Peyer's patch (tissue), 4 donors: ENCODE results near the gene RASD1. TPM values are rescaled to one million over a fixed set of nuclear protein-coding genes. Genes with fewer than 3 reads are reported as not detected.
"Not testable (repeated sequence)": the region's sequence is repeated elsewhere in the genome, so short reads cannot be mapped to it uniquely, and the experiment has no call there.

ENCODE experiments used
- DNase-seq, 3 donors: peaks; one replicate each; pipeline ENCODE4 v3.0.0-alpha.2; 2017 to 2019
- H3K27ac ChIP-seq, 4 donors: fragments of 200-600 bp; sonication (generic); one replicate each; pipeline ENCODE4 v1.5.1; 2016 to 2019
- H3K27me3 ChIP-seq, 2 donors: fragments of 200-600 bp; sonication (generic); one replicate each; pipeline ENCODE4 v1.5.1; 2019
- H3K36me3 ChIP-seq, 3 donors: fragments of 200-600 bp; sonication (generic); one replicate each; pipeline ENCODE4 v1.5.1; 2016 to 2019
- H3K4me1 ChIP-seq, 4 donors: fragments of 200-600 bp; sonication (generic); one replicate each; pipeline ENCODE4 v1.5.1; 2016 to 2019
- H3K4me3 ChIP-seq, 4 donors: fragments of 200-600 bp; sonication (generic); 1 replicate in 3 of 4; 2 replicates in 1 of 4; pipeline ENCODE4 v1.5.1; 2016 to 2019; ENCODE audit warnings: mild to moderate bottlenecking in 1 of 4
- H3K9me3 ChIP-seq, 4 donors: fragments of 200-600 bp; sonication (generic); one replicate each; pipeline ENCODE4 v1.5.1; 2016 to 2019; ENCODE audit warnings: mild to moderate bottlenecking in 1 of 4
- CTCF ChIP-seq, 6 experiments: fragments of 450-650 bp in 4 of 6; fragments of 200-600 bp in 2 of 6; sonication (generic) in 1 of 6; IDR thresholded peaks; one replicate each; pipeline ENCODE4 v1.5.1; 2017 to 2019; ENCODE audit warnings: antibody characterized with exemption in 6 of 6, mild to moderate bottlenecking in 3 of 6, moderate library complexity in 1 of 6
- POLR2A ChIP-seq, 2 donors: fragments of 450-650 bp; IDR thresholded peaks; one replicate each; pipeline ENCODE4 v1.5.1; 2017; ENCODE audit warnings: antibody characterized with exemption in 2 of 2, mild to moderate bottlenecking in 2 of 2, moderate library complexity in 2 of 2
- total RNA-seq, 4 donors: library from RNA; depleted of rRNA; stranded (reverse); fragments of >200 nt; gene quantifications; one replicate each; pipeline ENCODE4 v1.1.0, GENCODE V29; 2016

The RASD1 gene
- total RNA-seq, 4 donors from 2014 or later, result 15.0 to 32.2 (median 25.1) TPM

- Histone ChIP-seq H3K27ac (peak overlapping the region in 1 of 4 donors; percentile 30), H3K4me1 (peaks cover 0 to 7% (median 0%) of the 10 kb centered on the region in 4 donors), H3K9me3 (no peaks in the 10 kb centered on the region), H3K4me3 (no peak overlapping the region), H3K27me3 (no peaks in the 10 kb centered on the region), H3K36me3 (no peaks in the 10 kb centered on the region)
- TF ChIP-seq CTCF (IDR thresholded peaks at IDR 0.05), result no peak
- peak in 2 of 3 donors; percentile 68 to 76 for DNase-seq
Observed at GRCh38 chr17:17467720-17468119, 28.5 kb downstream of the RASD1 start.

- Histone ChIP-seq H3K4me3 (no peak overlapping the region), H3K9me3 (no peaks in the 10 kb centered on the region), H3K4me1 (peaks cover 0 to 7% (median 0%) of the 10 kb centered on the region in 4 donors), H3K36me3 (no peaks in the 10 kb centered on the region), H3K27me3 (no peaks in the 10 kb centered on the region), H3K27ac (no peak overlapping the region)
- TF ChIP-seq POLR2A (IDR thresholded peaks at IDR 0.05) (no peak), CTCF (IDR thresholded peaks at IDR 0.05) (no peak)
- DNase-seq, result no peak
Observed at GRCh38 chr17:17467016-17467415, 29.2 kb downstream of the RASD1 start.

GRCh38 chr17:17466511-17466910 is 29.7 kb downstream of the RASD1 start:
- no peaks in the 10 kb centered on the region for H3K27me3 ChIP-seq
- DNase-seq, result no peak
- no peak overlapping the region for H3K4me3 ChIP-seq
- TF ChIP-seq CTCF (IDR thresholded peaks at IDR 0.05) (no peak), POLR2A (IDR thresholded peaks at IDR 0.05) (no peak)
- H3K9me3 ChIP-seq, result no peaks in the 10 kb centered on the region
- no peak overlapping the region for H3K27ac ChIP-seq
- peaks cover 0 to 7% (median 0%) of the 10 kb centered on the region in 4 donors for H3K4me1 ChIP-seq
- H3K36me3 ChIP-seq, result no peaks in the 10 kb centered on the region

- DNase-seq, H3K4me3 ChIP-seq, H3K9me3 ChIP-seq, H3K27me3 ChIP-seq, H3K36me3 ChIP-seq, H3K4me1 ChIP-seq, H3K27ac ChIP-seq: not testable (repeated sequence)
Observed at GRCh38 chr17:17465878-17466277, 30.3 kb downstream of the RASD1 start.

GRCh38 chr17:17463821-17464220 is 32.4 kb downstream of the RASD1 start:
- Histone ChIP-seq H3K9me3 (no peaks in the 10 kb centered on the region), H3K4me1 (peaks cover 0 to 7% (median 0%) of the 10 kb centered on the region in 4 donors), H3K27me3 (no peaks in the 10 kb centered on the region), H3K4me3 (no peak overlapping the region), H3K36me3 (no peaks in the 10 kb centered on the region), H3K27ac (no peak overlapping the region)
- DNase-seq, result no peak
- TF ChIP-seq CTCF (IDR thresholded peaks at IDR 0.05) (no peak), POLR2A (IDR thresholded peaks at IDR 0.05) (no peak)

- no peaks in the 10 kb centered on the region for H3K4me1 ChIP-seq
- TF ChIP-seq CTCF (IDR thresholded peaks at IDR 0.05), result no peak
- TF ChIP-seq POLR2A (IDR thresholded peaks at IDR 0.05), result no peak
- H3K27me3 ChIP-seq, result no peaks in the 10 kb centered on the region
- no peak overlapping the region for H3K4me3 ChIP-seq
- H3K36me3 ChIP-seq, result no peaks in the 10 kb centered on the region
- H3K9me3 ChIP-seq, result no peaks in the 10 kb centered on the region
- DNase-seq, result no peak
- peak overlapping the region in 1 of 4 donors; percentile 16 for H3K27ac ChIP-seq
Observed at GRCh38 chr17:17462048-17462824, 34.0 kb downstream of the RASD1 start.
